Breast epithelium (tissue), 4 donors: ENCODE results near the gene ZNF394. TPM values are rescaled to one million over a fixed set of nuclear protein-coding genes. Genes with fewer than 3 reads are reported as not detected.

Source experiments
- DNase-seq, 2 donors: peaks; one replicate each; pipeline ENCODE4 v3.0.0-alpha.2; 2019; ENCODE audit warnings: low spot score in 2 of 2
- H3K27ac ChIP-seq, 2 donors: fragments of 200-600 bp; sonication (generic) in 1 of 2; one replicate each; pipeline ENCODE4 v1.5.1; 2016 to 2019; ENCODE audit warnings: mild to moderate bottlenecking in 1 of 2
- H3K27me3 ChIP-seq, 2 donors: fragments of 200-600 bp; sonication (generic) in 1 of 2; one replicate each; pipeline versions ENCODE4 v1.5.1 to v1.6.0; 2017 to 2019; ENCODE audit warnings: control low read depth in 1 of 2, mild to moderate bottlenecking in 1 of 2
- H3K36me3 ChIP-seq: fragments of 200-600 bp; one replicate; pipeline ENCODE4 v1.5.1; 2019
- H3K4me1 ChIP-seq, 2 donors: fragments of 200-600 bp; sonication (generic); one replicate each; pipeline ENCODE4 v1.5.1; 2016 to 2019; ENCODE audit warnings: control low read depth in 1 of 2
- H3K4me3 ChIP-seq, 3 donors: fragments of 200-600 bp; sonication (generic); 1 replicate in 2 of 3; 2 replicates in 1 of 3; pipeline ENCODE4 v1.5.1; 2016 to 2019; ENCODE audit warnings: mild to moderate bottlenecking in 3 of 3, moderate library complexity in 2 of 3
- H3K9me3 ChIP-seq, 2 donors: fragments of 200-600 bp; sonication (generic) in 1 of 2; one replicate each; pipeline ENCODE4 v1.5.1; 2016 to 2019; ENCODE audit warnings: control low read depth in 1 of 2
- CTCF ChIP-seq, 3 donors: fragments of 450-650 bp; IDR thresholded peaks; one replicate each; pipeline ENCODE4 v1.5.1; 2016 to 2017; ENCODE audit warnings: antibody characterized with exemption in 3 of 3, mild to moderate bottlenecking in 3 of 3, moderate library complexity in 3 of 3
- POLR2A ChIP-seq: fragments of 450-650 bp; IDR thresholded peaks from one replicate; pipeline ENCODE4 v1.6.1; 2016; ENCODE audit warnings: antibody characterized with exemption, mild to moderate bottlenecking, moderate library complexity
- POLR2AphosphoS5 ChIP-seq, 3 donors: sonication (generic); formaldehyde crosslinking; IDR thresholded peaks; one replicate each; pipeline ENCODE4 v1.6.1; 2017; ENCODE audit warnings: antibody characterized with exemption in 3 of 3
- intact Hi-C: fragments of 100-400 bp; cut with DNase I; formaldehyde crosslinking; loops from one replicate; pipeline ENCODE4 v1.15.1; 2023; ENCODE audit warnings: low total_unique reads
- total RNA-seq, 3 donors: library from RNA; depleted of rRNA; stranded (reverse); fragments of >200 nt; gene quantifications; one replicate each; pipeline ENCODE4 v1.1.0, GENCODE V29; 2016

The ZNF394 gene
- total RNA-seq, 3 donors from 2014 or later, result 42.2 to 58.7 (median 58.3) TPM

- DNase-seq, result no peak
- Histone ChIP-seq H3K27me3 (no peaks in the 10 kb centered on the region), H3K27ac (peak overlapping the region in 1 of 2 donors; percentile 8), H3K9me3 (no peaks in the 10 kb centered on the region), H3K4me1 (peaks cover 0 to 6% of the 10 kb centered on the region in 2 donors), H3K36me3 (no peaks in the 10 kb centered on the region), H3K4me3 (no peak overlapping the region)
- no peak for TF ChIP-seq POLR2AphosphoS5 (IDR thresholded peaks at IDR 0.05)
- no peak for TF ChIP-seq POLR2A
- no peak for TF ChIP-seq CTCF (IDR thresholded peaks at IDR 0.05)
- intact Hi-C loops, result no loop called here
Observed at GRCh38 chr7:99461221-99461620, 38.9 kb downstream of the ZNF394 start.

DNA sequence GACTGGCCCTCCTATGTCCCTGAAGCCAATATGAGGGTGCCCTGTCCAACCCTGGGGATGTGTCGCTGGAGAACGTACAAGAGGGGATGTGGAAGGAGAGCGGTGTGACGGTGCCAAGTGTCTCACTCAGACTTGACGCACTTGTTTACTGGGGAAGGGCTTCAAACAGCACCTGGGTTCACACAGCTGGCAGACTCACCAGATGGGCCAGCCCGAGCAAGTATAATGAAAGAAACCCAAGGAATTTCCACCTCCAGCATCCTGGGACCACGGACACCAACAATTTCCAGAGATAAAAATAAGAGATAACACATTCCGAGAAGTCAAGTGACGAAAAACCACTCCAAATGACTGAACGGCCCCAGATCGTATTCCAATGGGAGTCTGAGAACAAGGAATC lies 39.4 kb downstream of the ZNF394 start:
- Histone ChIP-seq H3K27ac (peak overlapping the region; percentile 8 to 34), H3K4me3 (no peak overlapping the region), H3K36me3 (no peaks in the 10 kb centered on the region), H3K4me1 (peaks cover 0 to 6% of the 10 kb centered on the region in 2 donors), H3K9me3 (no peaks in the 10 kb centered on the region), H3K27me3 (no peaks in the 10 kb centered on the region)
- no peak for DNase-seq
- intact Hi-C loops, result no loop called here
- no peak for TF ChIP-seq POLR2AphosphoS5 (IDR thresholded peaks at IDR 0.05)
- no peak for TF ChIP-seq CTCF (IDR thresholded peaks at IDR 0.05)
- no peak for TF ChIP-seq POLR2A

DNA sequence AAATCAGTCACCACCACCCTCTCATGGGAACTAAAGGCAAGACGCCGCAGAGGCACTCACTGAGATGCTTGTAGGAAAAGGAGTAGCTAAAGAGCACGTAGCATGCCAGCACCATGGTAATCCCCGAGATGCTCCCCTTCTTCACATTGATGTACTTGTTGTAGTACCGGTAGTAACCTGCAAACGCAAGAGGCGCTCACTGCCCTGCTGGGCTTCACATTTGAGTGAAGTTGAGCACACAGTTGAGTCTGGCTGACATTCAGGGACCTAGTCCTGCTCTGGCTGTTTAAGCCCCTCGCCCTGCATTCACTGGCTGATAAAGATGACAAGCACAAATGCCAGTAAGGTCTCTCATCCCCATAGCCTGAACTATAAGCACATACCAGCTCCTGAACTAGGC lies 41.0 kb downstream of the ZNF394 start:
- Histone ChIP-seq H3K4me1 (no peaks in the 10 kb centered on the region), H3K9me3 (no peaks in the 10 kb centered on the region), H3K27me3 (no peaks in the 10 kb centered on the region), H3K27ac (no peak overlapping the region), H3K4me3 (no peak overlapping the region), H3K36me3 (no peaks in the 10 kb centered on the region)
- intact Hi-C loops, result no loop called here
- no peak for DNase-seq
- TF ChIP-seq POLR2AphosphoS5 (IDR thresholded peaks at IDR 0.05) (no peak), CTCF (IDR thresholded peaks at IDR 0.05) (no peak), POLR2A (no peak)

- Histone ChIP-seq H3K4me1 (no peaks in the 10 kb centered on the region), H3K27ac (no peak overlapping the region), H3K36me3 (no peaks in the 10 kb centered on the region), H3K27me3 (no peaks in the 10 kb centered on the region), H3K9me3 (no peaks in the 10 kb centered on the region), H3K4me3 (no peak overlapping the region)
- intact Hi-C loops, result no loop called here
- TF ChIP-seq CTCF (IDR thresholded peaks at IDR 0.05), result no peak
- TF ChIP-seq POLR2AphosphoS5 (IDR thresholded peaks at IDR 0.05), result no peak
- TF ChIP-seq POLR2A, result no peak
- DNase-seq, result no peak
Observed at GRCh38 chr7:99457650-99458493, 42.2 kb downstream of the ZNF394 start.

- DNase-seq, result no peak
- Histone ChIP-seq H3K4me3 (no peak overlapping the region), H3K27ac (no peak overlapping the region), H3K4me1 (no peaks in the 10 kb centered on the region), H3K9me3 (no peaks in the 10 kb centered on the region), H3K36me3 (no peaks in the 10 kb centered on the region), H3K27me3 (no peaks in the 10 kb centered on the region)
- intact Hi-C loops, result no loop called here
- no peak for TF ChIP-seq POLR2A
- no peak for TF ChIP-seq CTCF (IDR thresholded peaks at IDR 0.05)
- TF ChIP-seq POLR2AphosphoS5 (IDR thresholded peaks at IDR 0.05), result no peak
Observed at GRCh38 chr7:99457050-99457649, 42.9 kb downstream of the ZNF394 start.
